HEK293 (cell line): Measurements from ENCODE around the gene TTC27.

Experiments
- CTCF ChIA-PET: fragments of 350-600 bp; formaldehyde crosslinking; extraction: SDS; loops from one replicate; lab custom pipeline; 2021; ENCODE audit warnings: antibody characterized with exemption; lab: Yijun Ruan, JAX
- POLR2A ChIA-PET: fragments of 300-600 bp; formaldehyde crosslinking; extraction: SDS; loops from one replicate; lab custom pipeline; 2020; ENCODE audit warnings: antibody characterized with exemption, inconsistent platforms; lab: Yijun Ruan, JAX
- H3K27ac ChIP-seq: fragments of 200-500 bp; sonication (Bioruptor generic); 2 replicates; pipeline ENCODE4 v1.5.1; 2014; ENCODE audit warnings: low read depth, low read length, control low read depth, inconsistent platforms; ENCODE audit errors: extremely low read depth
- H3K36me3 ChIP-seq, 2 experiments: fragments of 200-500 bp in 1 of 2; sonication (Bioruptor generic) in 1 of 2; 1 replicate in 1 of 2; 2 replicates in 1 of 2; pipeline ENCODE4 v1.5.1; 2014 to 2017; ENCODE audit warnings: inconsistent platforms in 2 of 2, low read length in 2 of 2; ENCODE audit not compliant: control insufficient read depth in 2 of 2, insufficient read depth in 1 of 2
- H3K4me1 ChIP-seq: fragments of 200-500 bp; sonication (Bioruptor generic); 2 replicates; pipeline ENCODE4 v1.5.1; 2014; ENCODE audit warnings: mild to moderate bottlenecking, low read length, inconsistent platforms; ENCODE audit not compliant: control insufficient read depth, insufficient read depth
- H3K4me3 ChIP-seq: 2 replicates; pipeline ENCODE4 v1.5.1; 2011; ENCODE audit warnings: low read depth, mild to moderate bottlenecking, control low read depth, low read length, moderate library complexity
- H3K9me3 ChIP-seq: fragments of 200-500 bp; sonication (Bioruptor generic); 2 replicates; pipeline ENCODE4 v1.5.1; 2014; ENCODE audit warnings: low read depth, low read length, inconsistent platforms; ENCODE audit not compliant: control insufficient read depth, insufficient read depth
- HIC1 ChIP-seq: fragments of 450-650 bp; formaldehyde crosslinking; IDR thresholded peaks from 2 replicates; pipeline ENCODE4 v1.5.1; 2016; ENCODE audit warnings: missing biosample characterization, missing genetic modification characterization
- KLF1 ChIP-seq: fragments of 450-650 bp; formaldehyde crosslinking; IDR thresholded peaks from 2 replicates; pipeline ENCODE4 v1.5.1; 2016; ENCODE audit warnings: missing biosample characterization, missing genetic modification characterization
- PRDM2 ChIP-seq: fragments of 450-650 bp; formaldehyde crosslinking; IDR thresholded peaks from 2 replicates; pipeline ENCODE4 v1.5.1; 2016; ENCODE audit warnings: missing biosample characterization, missing genetic modification characterization, borderline replicate concordance
- TSHZ1 ChIP-seq: fragments of 450-650 bp; formaldehyde crosslinking; IDR thresholded peaks from 2 replicates; pipeline ENCODE4 v1.5.1; 2016; ENCODE audit warnings: missing biosample characterization, missing genetic modification characterization, borderline replicate concordance
- ZBTB48 ChIP-seq: fragments of 450-650 bp; formaldehyde crosslinking; IDR thresholded peaks from 2 replicates; pipeline ENCODE4 v1.5.1; 2016; ENCODE audit warnings: missing biosample characterization, missing genetic modification characterization
- ZFHX2 ChIP-seq: fragments of 450-650 bp; formaldehyde crosslinking; conservative IDR thresholded peaks from 2 replicates; pipeline ENCODE4 v1.5.1; 2016; ENCODE audit warnings: missing biosample characterization, missing genetic modification characterization
- ZFP41 ChIP-seq: fragments of 450-650 bp; formaldehyde crosslinking; IDR thresholded peaks from 2 replicates; pipeline ENCODE4 v1.5.1; 2016; ENCODE audit warnings: missing biosample characterization, missing genetic modification characterization, borderline replicate concordance
- ZNF114 ChIP-seq: fragments of 450-650 bp; formaldehyde crosslinking; IDR thresholded peaks from 2 replicates; pipeline ENCODE4 v1.5.0; 2017; ENCODE audit warnings: missing biosample characterization, missing genetic modification characterization
- ZNF121 ChIP-seq: fragments of 450-650 bp; formaldehyde crosslinking; IDR thresholded peaks from 2 replicates; pipeline ENCODE4 v1.5.1; 2016; ENCODE audit warnings: missing biosample characterization, missing genetic modification characterization
- ZNF138 ChIP-seq: fragments of 450-650 bp; formaldehyde crosslinking; IDR thresholded peaks from 2 replicates; pipeline ENCODE4 v1.5.1; 2016; ENCODE audit warnings: missing biosample characterization, missing genetic modification characterization, borderline replicate concordance
- ZNF202 ChIP-seq: fragments of 450-650 bp; formaldehyde crosslinking; IDR thresholded peaks from 2 replicates; pipeline ENCODE4 v1.5.1; 2016; ENCODE audit warnings: missing biosample characterization, missing genetic modification characterization, borderline replicate concordance
- ZNF266 ChIP-seq: fragments of 450-650 bp; formaldehyde crosslinking; IDR thresholded peaks from 2 replicates; pipeline ENCODE4 v1.5.1; 2016; ENCODE audit warnings: missing biosample characterization, missing genetic modification characterization, low read depth
- ZNF274 ChIP-seq, 2 experiments: fragments of 200-500 bp in 1 of 2; fragments of 450-650 bp in 1 of 2; sonication (Bioruptor generic) in 1 of 2; formaldehyde crosslinking in 1 of 2; IDR thresholded peaks; 2 replicates each; pipeline versions ENCODE4 v1.5.1 to v1.6.1; 2014 to 2016; ENCODE audit warnings: borderline replicate concordance in 1 of 2, inconsistent platforms in 1 of 2, low read length in 1 of 2, missing biosample characterization in 1 of 2, missing genetic modification characterization in 1 of 2
- ZNF324 ChIP-seq: fragments of 450-650 bp; formaldehyde crosslinking; IDR thresholded peaks from 2 replicates; pipeline ENCODE4 v1.5.1; 2016; ENCODE audit warnings: missing biosample characterization, missing genetic modification characterization
- ZNF76 ChIP-seq: fragments of 450-650 bp; formaldehyde crosslinking; IDR thresholded peaks from 2 replicates; pipeline ENCODE4; 2016; ENCODE audit warnings: low read depth, missing biosample characterization, missing genetic modification characterization, borderline replicate concordance
- ZNF777 ChIP-seq: fragments of 450-650 bp; formaldehyde crosslinking; IDR thresholded peaks from 2 replicates; pipeline ENCODE4 v1.5.1; 2017; ENCODE audit warnings: missing biosample characterization, missing genetic modification characterization, borderline replicate concordance

The TTC27 gene

GRCh38 chr2:32720771-32721170 lies 92.9 kb downstream of the TTC27 start:
- H3K4me1 ChIP-seq: no peaks in the 10 kb centered on the region
- H3K27ac ChIP-seq: no peak overlapping the region
- peaks cover 0 to 3% of the 10 kb centered on the region in 2 experiments; a peak in 1 of 3 replicates for H3K36me3 ChIP-seq
- TF ChIP-seq ZFHX2 (tag by site-specific recombination) (no peak), ZBTB48 (tag by site-specific recombination) (no peak), KLF1 (tag by site-specific recombination) (no peak), ZNF777 (tag by site-specific recombination) (no peak)
- POLR2A ChIA-PET: no interaction called here
- H3K4me3 ChIP-seq: no peak overlapping the region
- CTCF ChIA-PET: interaction anchor here (0.7 to 1.2 kb wide), 3 partner anchors 13 to 863 kb away, joined by 3 to 7 read pairs (median 4); no protein-coding TSS in a partner anchor
- no peaks in the 10 kb centered on the region for H3K9me3 ChIP-seq

- CTCF ChIA-PET: interaction anchor here (0.7 to 1.2 kb wide), 3 partner anchors 13 to 862 kb away, joined by 3 to 7 read pairs (median 4); no protein-coding TSS in a partner anchor
- peaks cover 0 to 3% of the 10 kb centered on the region in 2 experiments; a peak in 1 of 3 replicates for H3K36me3 ChIP-seq
- H3K27ac ChIP-seq: no peak overlapping the region
- H3K4me3 ChIP-seq: no peak overlapping the region
- H3K4me1 ChIP-seq: no peaks in the 10 kb centered on the region
- POLR2A ChIA-PET: no interaction called here
- H3K9me3 ChIP-seq: no peaks in the 10 kb centered on the region
- TF ChIP-seq ZFP41 (no peak), ZNF76 (tag by site-specific recombination) (no peak), ZNF138 (tag by site-specific recombination) (no peak), ZNF114 (tag by site-specific recombination) (no peak), HIC1 (tag by site-specific recombination) (no peak), ZNF324 (tag by site-specific recombination) (no peak), ZNF202 (tag by site-specific recombination) (no peak), KLF1 (tag by site-specific recombination) (no peak), ZNF121 (tag by site-specific recombination) (no peak), ZNF266 (tag by site-specific recombination) (no peak), PRDM2 (tag by site-specific recombination) (no peak), TSHZ1 (tag by site-specific recombination) (no peak), ZNF274 (IDR thresholded peaks at IDR 0.05; ENCODE audit: low read length) (no peak), ZNF274 (tag by site-specific recombination; IDR thresholded peaks at IDR 0.05; ENCODE audit: borderline replicate concordance) (no peak)
Measured at GRCh38 chr2:32721376-32721775, 93.5 kb downstream of the TTC27 start.
